IMR-90 (cell line): Measurements from ENCODE around the gene OTOG.

Experiments used
- BHLHE40 ChIP-seq: fragments of 150-350 bp; IDR thresholded peaks from 2 replicates; pipeline ENCODE4 v1.6.1; 2016; ENCODE audit warnings: mild to moderate bottlenecking, low read depth, low read length
- CEBPB ChIP-seq: IDR thresholded peaks from 2 replicates; pipeline ENCODE4 v1.6.1; 2012; ENCODE audit warnings: low read depth, low read length, improper control_type of control experiment
- CTCF ChIP-seq: conservative IDR thresholded peaks from 2 replicates; pipeline ENCODE4 v1.5.1; 2012; ENCODE audit warnings: mild to moderate bottlenecking, low read depth, low read length, improper control_type of control experiment
- RAD21 ChIP-seq: IDR thresholded peaks from 2 replicates; pipeline ENCODE4 v1.6.1; 2012; ENCODE audit warnings: low read length, improper control_type of control experiment
- SMC3 ChIP-seq: fragments of 150-350 bp; IDR thresholded peaks from 2 replicates; pipeline ENCODE4 v1.6.1; 2016; ENCODE audit warnings: low read depth, mild to moderate bottlenecking, antibody characterized with exemption, low read length, moderate library complexity
- USF2 ChIP-seq: fragments of 150-350 bp; IDR thresholded peaks from 2 replicates; pipeline ENCODE4 v1.6.1; 2017; ENCODE audit warnings: mild to moderate bottlenecking, antibody characterized with exemption, low read length, low read depth

- TF ChIP-seq SMC3, result no peak
- TF ChIP-seq CTCF, result no peak
- TF ChIP-seq USF2, result no peak
- TF ChIP-seq CEBPB, result no peak
- no peak for TF ChIP-seq RAD21
- no peak for TF ChIP-seq BHLHE40
These were observed 41.7 kb downstream of the OTOG start for GRCh38 chr11:17588721-17589120.
